ENCODE results near the gene DOCK11.

- TF ChIP-seq, protein P1, sequence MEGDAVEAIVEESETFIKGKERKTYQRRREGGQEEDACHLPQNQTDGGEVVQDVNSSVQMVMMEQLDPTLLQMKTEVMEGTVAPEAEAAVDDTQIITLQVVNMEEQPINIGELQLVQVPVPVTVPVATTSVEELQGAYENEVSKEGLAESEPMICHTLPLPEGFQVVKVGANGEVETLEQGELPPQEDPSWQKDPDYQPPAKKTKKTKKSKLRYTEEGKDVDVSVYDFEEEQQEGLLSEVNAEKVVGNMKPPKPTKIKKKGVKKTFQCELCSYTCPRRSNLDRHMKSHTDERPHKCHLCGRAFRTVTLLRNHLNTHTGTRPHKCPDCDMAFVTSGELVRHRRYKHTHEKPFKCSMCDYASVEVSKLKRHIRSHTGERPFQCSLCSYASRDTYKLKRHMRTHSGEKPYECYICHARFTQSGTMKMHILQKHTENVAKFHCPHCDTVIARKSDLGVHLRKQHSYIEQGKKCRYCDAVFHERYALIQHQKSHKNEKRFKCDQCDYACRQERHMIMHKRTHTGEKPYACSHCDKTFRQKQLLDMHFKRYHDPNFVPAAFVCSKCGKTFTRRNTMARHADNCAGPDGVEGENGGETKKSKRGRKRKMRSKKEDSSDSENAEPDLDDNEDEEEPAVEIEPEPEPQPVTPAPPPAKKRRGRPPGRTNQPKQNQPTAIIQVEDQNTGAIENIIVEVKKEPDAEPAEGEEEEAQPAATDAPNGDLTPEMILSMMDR (IDR thresholded peaks at IDR 0.05; ENCODE audit: low read depth, low read length) = no peak
- TF ChIP-seq POLR2A (IDR thresholded peaks at IDR 0.05; ENCODE audit: extremely low read depth, insufficient read length) (no peak), MAX (IDR thresholded peaks at IDR 0.05; ENCODE audit: low read depth, low read length) (no peak)
These were observed 27.5 kb upstream of the DOCK11 start for GRCh38 chrX:118468122-118468521.

Measured in NB4 (cell line).